K562 (cell line): ENCODE measurements around the gene ZNF292. TPM values are rescaled to one million over a fixed set of nuclear protein-coding genes. Genes with fewer than 3 reads are reported as not detected.

Source experiments
- ATAC-seq: fragments of 200-7000 bp; cut with Tn5 transposase; 3 replicates; pipeline ENCODE4 v1.9.1; 2020; ENCODE audit warnings: moderate library complexity
- BruUV-seq: library from RNA; stranded (reverse); fragments of 400-500 nt; replicated peaks from 2 replicates; lab custom pipeline; 2021; lab: Mats Ljungman, UMichigan
- CTCF ChIA-PET: fragments of 300-600 bp; formaldehyde crosslinking; extraction: SDS; loops from one replicate; lab custom pipeline; 2021; ENCODE audit warnings: low intra/inter-chr PET ratio; lab: Yijun Ruan, JAX
- POLR2A ChIA-PET: fragments of 300-600, 350-650 bp; sonication (Branson Sonifier 250); formaldehyde crosslinking; extraction: SDS; loops from one replicate; lab custom pipeline; 2021; ENCODE audit warnings: antibody characterized with exemption, inconsistent platforms; lab: Yijun Ruan, JAX
- DNase-seq, 4 experiments: peaks; one replicate each; pipeline versions ENCODE4 v3.0.0 to v3.0.0-alpha.2; 2011 to 2018; ENCODE audit warnings: low spot score in 3 of 4, mixed read lengths in 3 of 4; ENCODE audit errors: extremely low read depth in 1 of 4
- FAIRE-seq: peaks from 2 replicates; lab custom pipeline; 2011; peaks lifted over from hg19 to GRCh38; lab: Jason Lieb, UNC
- H2AFZ ChIP-seq: 2 replicates; pipeline ENCODE4 v1.6.0; 2011; ENCODE audit warnings: low read depth, low read length, control low read depth, inconsistent platforms
- H3K27ac ChIP-seq: fragments of 200-600 bp; 3 replicates; pipeline ENCODE4 v1.8.0; 2011; ENCODE audit warnings: low read depth, mild to moderate bottlenecking, control low read depth, inconsistent platforms, low read length, moderate library complexity, mixed read lengths; ENCODE audit errors: extremely low read depth
- H3K27me3 ChIP-seq, 2 experiments: fragments of 300-600 bp in 1 of 2; 2 replicates in 1 of 2; 3 replicates in 1 of 2; pipeline versions ENCODE4 v1.6.0 to v1.8.0; 2011; ENCODE audit warnings: inconsistent platforms in 2 of 2, low read length in 2 of 2, mild to moderate bottlenecking in 1 of 2, mixed read lengths in 1 of 2, moderate library complexity in 1 of 2; ENCODE audit not compliant: control insufficient read depth in 2 of 2, insufficient read depth in 2 of 2
- H3K36me3 ChIP-seq: fragments of 300-600 bp; 3 replicates; pipeline ENCODE4 v1.8.0; 2011; ENCODE audit warnings: mild to moderate bottlenecking, low read length, inconsistent platforms; ENCODE audit not compliant: control insufficient read depth, insufficient read depth
- H3K4me1 ChIP-seq, 2 experiments: fragments of 200-600 bp in 1 of 2; replicated peaks in 1 of 2; 2 replicates in 1 of 2; 3 replicates in 1 of 2; pipeline versions ENCODE4 v1.5.1 to v1.8.0; 2011; ENCODE audit warnings: inconsistent platforms in 2 of 2, low read length in 2 of 2, mild to moderate bottlenecking in 1 of 2, mixed read lengths in 1 of 2, moderate library complexity in 1 of 2; ENCODE audit not compliant: control insufficient read depth in 2 of 2, insufficient read depth in 2 of 2
- H3K4me2 ChIP-seq: 2 replicates; pipeline ENCODE4 v1.6.1; 2011; ENCODE audit warnings: low read length, control low read depth, inconsistent platforms, mixed read lengths; ENCODE audit not compliant: insufficient read depth
- H3K4me3 ChIP-seq: fragments of 200-600 bp; sonication (generic), shearing (Covaris generic); 2 replicates; pipeline ENCODE4 v1.5.1; 2016; ENCODE audit warnings: control low read depth, inconsistent platforms
- H3K79me2 ChIP-seq: fragments of 200-600 bp; 3 replicates; pipeline ENCODE4 v1.8.0; 2011; ENCODE audit warnings: low read length, inconsistent platforms; ENCODE audit not compliant: control insufficient read depth, insufficient read depth
- H3K9ac ChIP-seq, 2 experiments: 2 replicates each; pipeline versions ENCODE4 v1.6.0 to v1.6.1; 2011; ENCODE audit warnings: low read depth in 2 of 2, low read length in 2 of 2, control low read depth in 1 of 2, inconsistent platforms in 1 of 2, mild to moderate bottlenecking in 1 of 2, mixed read lengths in 1 of 2; ENCODE audit not compliant: insufficient read depth in 1 of 2
- H3K9me1 ChIP-seq: one replicate; pipeline ENCODE4 v1.6.0; 2011; ENCODE audit warnings: inconsistent platforms, mild to moderate bottlenecking, low read length, moderate library complexity; ENCODE audit not compliant: control insufficient read depth, insufficient read depth
- H3K9me3 ChIP-seq: replicated peaks from 2 replicates; pipeline ENCODE4 v1.5.1; 2011; ENCODE audit warnings: low read depth, low read length, inconsistent platforms; ENCODE audit not compliant: control insufficient read depth, insufficient read depth
- H4K20me1 ChIP-seq: replicated peaks from 2 replicates; pipeline ENCODE4 v1.6.1; 2011; ENCODE audit warnings: low read length, inconsistent platforms, mixed read lengths; ENCODE audit not compliant: control insufficient read depth, insufficient read depth
- CREM ChIP-seq: IDR thresholded peaks from 2 replicates; pipeline ENCODE4 v1.6.1; 2014; ENCODE audit warnings: antibody characterized with exemption, low read depth
- FOXJ2 ChIP-seq: fragments of 200-800 bp; sonication (Bioruptor generic); IDR thresholded peaks from 2 replicates; pipeline ENCODE4 v1.6.1; 2016; ENCODE audit warnings: missing genetic modification characterization, missing compliant biosample characterization
- GTF2A2 ChIP-seq: IDR thresholded peaks from 2 replicates; pipeline ENCODE4 v1.6.1; 2016; ENCODE audit warnings: mild to moderate bottlenecking, missing genetic modification characterization, missing compliant biosample characterization
- KHSRP ChIP-seq: fragments of 450-650 bp; IDR thresholded peaks from 2 replicates; pipeline ENCODE4 v1.6.1; 2017
- PRMT5 ChIP-seq: sonication (generic); formaldehyde crosslinking; IDR thresholded peaks from 2 replicates; pipeline ENCODE4 v1.5.0; 2020; ENCODE audit warnings: missing genetic modification reagents
- SIX5 ChIP-seq, 2 experiments: IDR thresholded peaks; 2 replicates each; pipeline ENCODE4 v1.6.1; 2011; ENCODE audit warnings: low read length in 2 of 2, borderline replicate concordance in 1 of 2, low read depth in 1 of 2, mild to moderate bottlenecking in 1 of 2, moderate library complexity in 1 of 2; ENCODE audit not compliant: insufficient read depth in 1 of 2
- TFAP4 ChIP-seq: sonication (generic); formaldehyde crosslinking; IDR thresholded peaks from 2 replicates; pipeline ENCODE4 v1.8.0; 2022; ENCODE audit warnings: missing genetic modification reagents, mild to moderate bottlenecking, moderate library complexity, borderline replicate concordance
- ZNF3 ChIP-seq: fragments of 250-450 bp; sonication (Bioruptor Pico); IDR thresholded peaks from 2 replicates; pipeline ENCODE4 v1.5.0; 2021; ENCODE audit warnings: mild to moderate bottlenecking, moderate library complexity
- ZNF511 ChIP-seq: sonication (generic); formaldehyde crosslinking; IDR thresholded peaks from 2 replicates; pipeline ENCODE4 v1.8.0; 2022; ENCODE audit warnings: mild to moderate bottlenecking, missing genetic modification reagents
- ZNF584 ChIP-seq: fragments of 200-800 bp; sonication (Bioruptor generic); IDR thresholded peaks from 2 replicates; pipeline ENCODE4 v1.6.1; 2016; ENCODE audit warnings: low read depth, mild to moderate bottlenecking, missing genetic modification characterization, missing compliant biosample characterization
- ZNF740 ChIP-seq, 3 experiments: fragments of 200-800 bp in 1 of 3; sonication (Bioruptor generic) in 1 of 3; sonication (generic) in 1 of 3; formaldehyde crosslinking in 1 of 3; IDR thresholded peaks; 2 replicates each; pipeline versions ENCODE4 v1.6.1 to v1.8.0; 2016 to 2022; ENCODE audit warnings: mild to moderate bottlenecking in 2 of 3, missing compliant biosample characterization in 2 of 3, missing genetic modification characterization in 2 of 3, missing genetic modification reagents in 1 of 3
- WGBS: fragments of 100-300 bp; shearing (Covaris generic); methylation state at CpG from one replicate; pipeline ENCODE4 v1.1.6; 2016; ENCODE audit warnings: low coverage, mixed read lengths; ENCODE audit not compliant: insufficient coverage; ENCODE audit errors: missing lambda C conversion rate; 5-methylcytosine and 5-hydroxymethylcytosine counted together
- in situ Hi-C: fragments of 300-500 bp; cut with MboI; formaldehyde crosslinking; loops from 4 replicates; pipeline ENCODE4 v1.15.0; 2018; ENCODE audit warnings: inconsistent platforms, mixed read lengths
- intact Hi-C: fragments of 100-400 bp; cut with micrococcal nuclease; formaldehyde crosslinking; loops from 2 replicates; pipeline ENCODE4 v1.14.2; 2022
- polyA plus RNA-seq, 8 experiments: library from polyadenylated mRNA; depleted of rRNA in 4 of 8; stranded (reverse) in 5 of 8; unstranded in 3 of 8; fragments of >200 nt; fragmentation: Nextera tagmentation in 2 of 8; fragmentation: Illumina TruSeq in 1 of 8; extraction: Ambion mirVana in 2 of 8; extraction: Trizol in 1 of 8; gene quantifications; 2 replicates each; pipeline versions ENCODE4 v1.2.1 to v1.2.3, GENCODE V29; 2011 to 2014; ENCODE audit warnings: inconsistent platforms in 1 of 8, missing spikeins in 1 of 8
- total RNA-seq, 7 experiments: library from RNA; depleted of rRNA in 6 of 7; stranded (reverse); fragments of >200 nt in 6 of 7; fragmentation: Illumina TruSeq in 2 of 7; extraction: Trizol in 2 of 7; gene quantifications; 2 replicates each; pipeline versions ENCODE4 v1.2.1 to v1.2.3, GENCODE V29; 2011 to 2021; ENCODE audit warnings: low replicate concordance in 1 of 7

The ZNF292 gene
- total and polyA plus RNA-seq, 9 of the 15 experiments (the other 6 are each of a cell fraction or from before 2014, with no cell fraction given): 4.4 to 17.1 (median 12.8) TPM

GRCh38 chr6:87293526-87293925, 138.2 kb downstream of the ZNF292 start:
- POLR2A ChIA-PET: no interaction called here
- CTCF ChIA-PET: no interaction called here
- no peak for ATAC-seq

GRCh38 chr6:87297119-87297518, 141.8 kb downstream of the ZNF292 start:
- ChIA-PET POLR2A (no interaction called here), CTCF (no interaction called here)
- Histone ChIP-seq H3K4me2 (no peak overlapping the region), H3K36me3 (no peaks in the 10 kb centered on the region), H3K27ac (no peak overlapping the region), H4K20me1 (no peaks in the 10 kb centered on the region), H3K79me2 (no peaks in the 10 kb centered on the region), H3K4me3 (no peak overlapping the region), H3K9ac (no peak overlapping the region), H3K4me1 (no peaks in the 10 kb centered on the region), H2AFZ (no peak overlapping the region), H3K9me1 (no peaks in the 10 kb centered on the region), H3K27me3 (no peaks in the 10 kb centered on the region; a peak in 1 of 5 replicates), H3K9me3 (no peaks in the 10 kb centered on the region)
- TF ChIP-seq ZNF3 (CRISPR knock-in tag) (no peak), ZNF740 (CRISPR knock-in tag; IDR thresholded peaks at IDR 0.05) (no peak), ZNF740 (tag; IDR thresholded peaks at IDR 0.05) (no peak), FOXJ2 (tag) (no peak), KHSRP (no peak), TFAP4 (CRISPR knock-in tag) (no peak), ZNF511 (no peak), CREM (no peak), PRMT5 (CRISPR knock-in tag) (no peak), ZNF584 (no peak), GTF2A2 (tag) (no peak)
- no TSS peak for BruUV-seq
- intact Hi-C loops (no loop called here), in situ Hi-C loops (no loop called here)
- FAIRE-seq: no peak
- WGBS: 0% methylated on average over 1 of the region's 1 CpG
- no peak for DNase-seq
- no peak for ATAC-seq

More at GRCh38 chr6:87293526-87293925, 138.2 kb downstream of the ZNF292 start:
- peaks cover 3 to 6% of the 10 kb centered on the region in 2 experiments; a peak in 4 of 5 replicates for H3K27me3 ChIP-seq
- H3K79me2 ChIP-seq: no peaks in the 10 kb centered on the region
- intact Hi-C loops: no loop called here
- no peak for FAIRE-seq
- H3K9me3 ChIP-seq: no peaks in the 10 kb centered on the region
- H3K9me1 ChIP-seq: no peaks in the 10 kb centered on the region
- H3K36me3 ChIP-seq: no peaks in the 10 kb centered on the region
- no peaks in the 10 kb centered on the region for H4K20me1 ChIP-seq
- 0% methylated on average over 4 of the region's 4 CpGs for WGBS
- no peak overlapping the region for H3K4me2 ChIP-seq
- no peak for TF ChIP-seq SIX5 (IDR thresholded peaks at IDR 0.05; ENCODE audit: borderline replicate concordance in 1 of 2, insufficient read depth in 1 of 2, low read depth in 1 of 2, low read length in 2 of 2)
- TF ChIP-seq, all 486 proteins: peak for 0
- in situ Hi-C loops: no loop called here
- Histone ChIP-seq H3K9ac (no peak overlapping the region), H3K27ac (no peak overlapping the region), H3K4me1 (no peaks in the 10 kb centered on the region), H2AFZ (no peak overlapping the region), H3K4me3 (no peak overlapping the region)
- BruUV-seq: no TSS peak
- DNase-seq: no peak
